Naive thymus-derived CD8-positive, alpha-beta T cell (primary cell): ENCODE measurements around the gene PALB2. TPM values are rescaled to one million over a fixed set of nuclear protein-coding genes. Genes with fewer than 3 reads are reported as not detected.

Experiments
- ATAC-seq, 2 donors: fragments of 150-1000 bp; cut with Tn5 transposase in 1 of 2; sonication (Bioruptor Pico), chemical (Tn5 transposase) in 1 of 2; 1 replicate in 1 of 2; 2 replicates in 1 of 2; pipeline ENCODE4 v1.10.0; 2021; ENCODE audit warnings: mild to moderate bottlenecking in 2 of 2, moderate library complexity in 2 of 2
- POLR2A ChIA-PET: fragments of 350-600 bp; sonication (Branson Sonifier 250); formaldehyde crosslinking; loops from one replicate; lab custom pipeline; 2021; ENCODE audit warnings: antibody characterized with exemption; lab: Charles Lee
- DNase-seq, 10 donors: peaks; one replicate each; pipeline versions ENCODE4 v3.0.0 to v3.0.0-alpha.2; 2020 to 2022
- H3K27ac Mint-ChIP-seq, 10 donors: one replicate each; pipeline ENCODE4 v1.8.0; 2020 to 2022; ENCODE audit warnings: mild to moderate bottlenecking in 10 of 10, mixed read lengths in 10 of 10, moderate library complexity in 4 of 10, inconsistent platforms in 1 of 10
- H3K27me3 Mint-ChIP-seq, 5 donors: one replicate each; pipeline ENCODE4 v1.8.0; 2021 to 2022; ENCODE audit warnings: mixed read lengths in 5 of 5
- H3K36me3 Mint-ChIP-seq, 3 donors: one replicate each; pipeline ENCODE4 v1.8.0; 2020 to 2022; ENCODE audit warnings: mixed read lengths in 3 of 3, mild to moderate bottlenecking in 2 of 3, inconsistent platforms in 1 of 3
- H3K4me1 Mint-ChIP-seq, 4 donors: one replicate each; pipeline ENCODE4 v1.8.0; 2021 to 2022; ENCODE audit warnings: mixed read lengths in 4 of 4
- H3K4me3 Mint-ChIP-seq, 10 donors: one replicate each; pipeline ENCODE4 v1.8.0; 2020 to 2022; ENCODE audit warnings: mild to moderate bottlenecking in 10 of 10, mixed read lengths in 10 of 10, moderate library complexity in 6 of 10, inconsistent platforms in 1 of 10
- H3K9me3 Mint-ChIP-seq, 9 donors: one replicate each; pipeline ENCODE4 v1.8.0; 2020 to 2022; ENCODE audit warnings: mixed read lengths in 9 of 9, mild to moderate bottlenecking in 3 of 9, inconsistent platforms in 1 of 9, moderate library complexity in 1 of 9
- polyA plus RNA-seq, 3 donors: library from polyadenylated mRNA; unstranded; fragments of 300-500 nt; fragmentation: Illumina TruSeq; gene quantifications; one replicate each; pipeline ENCODE4 v1.2.3, GENCODE V29; 2021
- total RNA-seq, 8 experiments: library from RNA in 2 of 8; stranded (reverse) in 2 of 8; gene quantifications; one replicate each; pipeline ENCODE4 v1.2.3 and lab custom pipeline; 2021 to 2026

Gene PALB2
- total and polyA plus RNA-seq, 5 experiments from 2014 or later: 3.4 to 19.0 (median 9.7) TPM

DNA sequence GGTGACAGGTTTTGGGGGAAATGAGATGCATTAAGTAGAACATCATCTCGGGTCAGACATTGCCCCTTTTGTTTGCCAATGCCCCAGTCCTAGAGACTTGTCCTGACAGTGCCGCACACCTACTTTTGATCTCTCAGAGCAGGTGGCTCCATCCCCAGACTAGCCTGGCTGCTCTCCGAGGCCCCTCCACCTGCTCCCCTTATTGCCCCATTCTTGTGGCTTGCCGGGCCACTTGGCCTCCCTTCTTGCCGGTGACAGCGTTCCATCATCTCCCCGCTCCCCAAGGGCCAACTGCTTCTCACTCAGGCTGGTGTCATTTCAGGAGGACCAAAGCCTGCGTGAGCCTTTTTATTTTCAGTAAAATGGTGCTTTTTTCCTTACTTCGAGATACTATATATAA is 68.7 kb downstream of the PALB2 start:
- Mint-ChIP-seq H3K4me3 (no peak overlapping the region), H3K36me3 (peaks cover 0 to 81% (median 13%) of the 10 kb centered on the region in 3 donors), H3K9me3 (no peaks in the 10 kb centered on the region), H3K4me1 (peaks cover 0 to 15% (median under 1%) of the 10 kb centered on the region in 4 donors), H3K27ac (peak overlapping the region in 1 of 10 donors; percentile 48), H3K27me3 (no peaks in the 10 kb centered on the region)
- no peak for ATAC-seq
- POLR2A ChIA-PET: no interaction called here
- DNase-seq: no peak

DNA sequence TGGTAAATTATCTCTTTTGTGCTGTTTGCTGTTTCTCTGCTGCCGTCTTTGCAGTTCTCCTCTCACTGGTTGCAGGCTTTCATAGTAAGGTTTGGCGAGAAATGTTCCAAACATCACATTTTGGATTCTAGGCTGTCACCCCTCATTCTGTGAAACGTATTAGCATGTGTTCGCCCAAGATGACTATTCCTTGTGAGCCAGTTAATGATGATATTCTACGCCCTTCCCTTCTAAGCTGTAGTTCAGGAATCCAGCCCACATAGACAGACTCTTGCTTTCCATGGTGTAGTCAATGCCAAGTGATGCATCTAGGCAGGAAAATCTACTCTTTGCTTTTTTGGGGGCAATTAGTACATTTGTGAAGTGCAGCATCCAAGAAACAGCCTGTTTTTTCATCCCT is 69.2 kb downstream of the PALB2 start:
- Mint-ChIP-seq H3K36me3 (peaks cover 0 to 86% (median 13%) of the 10 kb centered on the region in 3 donors), H3K27ac (peak overlapping the region in 3 of 10 donors; percentile 6 to 48 (median 15)), H3K4me1 (peaks cover 0 to 15% (median under 1%) of the 10 kb centered on the region in 4 donors), H3K9me3 (no peaks in the 10 kb centered on the region), H3K4me3 (no peak overlapping the region), H3K27me3 (no peaks in the 10 kb centered on the region)
- ATAC-seq: no peak
- POLR2A ChIA-PET: no interaction called here
- no peak for DNase-seq

DNA sequence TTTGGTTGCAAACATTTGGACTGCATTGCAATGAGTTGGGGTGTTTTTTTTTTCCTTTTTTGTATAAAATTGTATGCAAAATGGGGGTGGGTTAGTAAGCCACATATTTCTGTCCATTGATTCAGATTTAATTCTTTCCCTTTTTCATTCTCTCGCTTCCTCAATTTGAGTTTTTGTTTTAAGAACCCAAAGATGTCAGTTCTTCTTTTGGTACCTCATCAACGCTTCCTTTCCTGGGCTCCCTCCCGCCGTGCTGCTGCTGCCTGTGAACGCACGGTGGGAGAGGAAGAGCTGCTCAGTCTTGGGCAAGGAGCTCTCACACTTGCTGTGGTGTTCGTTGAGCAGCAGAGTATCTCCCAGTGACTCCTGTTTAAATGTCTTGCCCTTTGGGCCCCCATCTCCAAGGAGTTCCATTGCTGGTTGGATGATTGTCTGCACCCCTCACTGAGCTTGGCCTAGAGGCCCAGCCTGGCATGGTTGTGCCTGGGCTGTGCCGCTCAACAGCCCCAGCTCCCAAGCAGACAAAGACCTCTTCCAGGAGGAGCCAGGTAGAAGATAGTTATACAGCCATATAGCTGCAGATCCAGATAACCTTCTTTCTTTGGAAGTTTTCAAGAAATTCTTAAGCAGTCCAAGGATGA is 70.0 kb downstream of the PALB2 start:
- peak in 1 of 10 donors; percentile 6 for DNase-seq
- ATAC-seq: no peak
- no peaks in the 10 kb centered on the region for H3K9me3 Mint-ChIP-seq
- H3K27me3 Mint-ChIP-seq: no peaks in the 10 kb centered on the region
- H3K4me3 Mint-ChIP-seq: no peak overlapping the region
- peaks cover 0 to 92% (median 13%) of the 10 kb centered on the region in 3 donors for H3K36me3 Mint-ChIP-seq
- H3K27ac Mint-ChIP-seq: peak overlapping the region in 3 of 10 donors; percentile 11 to 59 (median 15)
- peaks cover 0 to 15% (median under 1%) of the 10 kb centered on the region in 4 donors for H3K4me1 Mint-ChIP-seq
- POLR2A ChIA-PET: no interaction called here

DNA sequence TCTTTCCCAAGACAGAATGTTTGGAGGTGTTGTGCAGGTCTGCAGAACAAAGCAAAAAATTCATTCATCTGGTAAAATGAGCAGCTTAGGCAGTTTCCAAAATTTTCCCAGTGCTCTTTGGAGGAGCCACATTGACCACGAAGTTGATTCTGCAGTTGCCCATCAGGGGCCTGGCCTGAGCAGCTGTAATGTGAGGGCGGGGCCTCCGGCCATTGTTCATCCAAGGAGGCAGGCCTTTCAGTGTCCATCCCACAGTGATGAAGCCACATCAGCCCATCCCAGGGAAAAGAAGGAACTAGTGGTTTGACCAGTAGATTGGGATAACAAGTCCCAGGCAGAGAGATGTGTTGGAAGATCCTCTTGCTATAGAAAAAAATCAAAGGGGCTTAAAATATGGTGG is 73.5 kb downstream of the PALB2 start:
- Mint-ChIP-seq H3K27me3 (no peaks in the 10 kb centered on the region), H3K36me3 (peaks cover 0 to 94% (median 27%) of the 10 kb centered on the region in 3 donors), H3K4me3 (no peak overlapping the region), H3K9me3 (no peaks in the 10 kb centered on the region), H3K27ac (peak overlapping the region in 1 of 10 donors; percentile 40), H3K4me1 (peaks cover 0 to 15% (median 4%) of the 10 kb centered on the region in 4 donors)
- DNase-seq: no peak
- ATAC-seq: no peak
- POLR2A ChIA-PET: interaction anchor here (1.0 kb wide), 1 partner anchor 29 kb away, joined by 3 read pairs; the partner anchor contains the start of gene NDUFAB1

DNA sequence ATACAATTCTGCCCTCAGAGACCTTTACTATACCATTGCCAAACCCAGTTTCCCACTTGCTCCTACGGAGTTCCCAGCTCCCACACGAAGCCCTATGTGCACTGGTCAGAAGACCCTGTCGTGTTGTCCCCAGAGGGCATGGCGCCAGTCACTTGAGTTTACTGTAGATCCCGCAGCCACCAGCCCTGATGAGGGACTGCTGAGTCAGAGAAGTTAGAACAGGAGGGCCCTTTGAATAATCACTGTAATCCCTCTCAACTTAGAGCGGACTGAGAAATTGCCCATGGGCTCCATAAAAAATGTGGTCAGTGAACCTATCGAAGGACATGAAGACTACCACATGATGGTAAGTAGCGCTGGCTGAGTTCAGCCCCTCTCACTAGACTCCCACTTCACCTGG is 74.4 kb downstream of the PALB2 start:
- H3K4me1 Mint-ChIP-seq: peaks cover 0 to 12% (median 4%) of the 10 kb centered on the region in 4 donors
- H3K4me3 Mint-ChIP-seq: no peak overlapping the region
- no peaks in the 10 kb centered on the region for H3K9me3 Mint-ChIP-seq
- no peak for ATAC-seq
- DNase-seq: no peak
- peaks cover 0 to 94% (median 29%) of the 10 kb centered on the region in 3 donors for H3K36me3 Mint-ChIP-seq
- H3K27ac Mint-ChIP-seq: peak overlapping the region in 2 of 10 donors; percentile 55 to 72
- no peaks in the 10 kb centered on the region for H3K27me3 Mint-ChIP-seq
- POLR2A ChIA-PET: interaction anchor here (1.0 kb wide), 1 partner anchor 30 kb away, joined by 3 read pairs; the partner anchor contains the start of gene NDUFAB1

DNA sequence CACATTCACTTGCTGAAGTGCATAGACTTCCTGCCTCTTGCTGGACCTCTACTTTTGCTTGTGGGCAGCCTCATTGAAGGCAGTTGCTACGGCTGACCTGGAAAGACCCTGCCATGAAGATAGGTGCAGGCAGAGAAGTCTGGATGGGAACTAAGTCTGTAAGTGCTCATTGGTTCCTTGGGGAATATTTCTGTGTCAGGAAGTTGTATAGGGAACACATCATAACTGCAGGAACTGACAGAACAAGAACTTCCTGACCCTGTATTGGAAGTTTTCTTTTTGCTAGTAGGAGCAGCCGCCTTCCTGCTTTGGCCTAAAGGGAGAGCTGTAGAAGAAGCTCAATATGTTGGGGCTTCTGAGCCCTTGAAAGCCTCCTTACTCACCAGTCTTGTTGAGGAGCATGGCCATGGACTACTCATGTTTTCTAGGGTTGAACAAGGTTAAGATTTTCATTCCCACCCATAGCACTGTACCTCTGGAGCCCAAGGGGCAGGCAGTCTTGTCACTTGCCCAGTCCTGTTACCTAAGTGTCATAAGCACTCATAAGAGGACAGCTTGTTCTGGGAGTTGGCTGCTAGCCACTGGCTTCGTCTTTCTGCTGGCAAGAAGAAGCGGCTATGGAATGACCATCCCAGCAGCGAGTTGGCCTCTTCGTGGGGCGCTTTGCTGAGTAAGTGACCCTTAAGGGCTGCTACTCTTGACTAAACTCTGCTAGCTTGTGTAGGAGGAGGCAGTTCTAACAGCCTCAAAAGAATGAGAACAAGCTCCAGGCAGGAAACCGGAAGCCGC is 76.3 kb downstream of the PALB2 start:
- ATAC-seq: no peak
- no peak overlapping the region for H3K27ac Mint-ChIP-seq
- peaks cover 6 to 13% (median 13%) of the 10 kb centered on the region in 4 donors for H3K4me1 Mint-ChIP-seq
- H3K27me3 Mint-ChIP-seq: no peaks in the 10 kb centered on the region
- H3K36me3 Mint-ChIP-seq: peaks cover 0 to 91% (median 20%) of the 10 kb centered on the region in 3 donors
- no peak overlapping the region for H3K4me3 Mint-ChIP-seq
- DNase-seq: no peak
- no peaks in the 10 kb centered on the region for H3K9me3 Mint-ChIP-seq
- POLR2A ChIA-PET: no interaction called here

DNA sequence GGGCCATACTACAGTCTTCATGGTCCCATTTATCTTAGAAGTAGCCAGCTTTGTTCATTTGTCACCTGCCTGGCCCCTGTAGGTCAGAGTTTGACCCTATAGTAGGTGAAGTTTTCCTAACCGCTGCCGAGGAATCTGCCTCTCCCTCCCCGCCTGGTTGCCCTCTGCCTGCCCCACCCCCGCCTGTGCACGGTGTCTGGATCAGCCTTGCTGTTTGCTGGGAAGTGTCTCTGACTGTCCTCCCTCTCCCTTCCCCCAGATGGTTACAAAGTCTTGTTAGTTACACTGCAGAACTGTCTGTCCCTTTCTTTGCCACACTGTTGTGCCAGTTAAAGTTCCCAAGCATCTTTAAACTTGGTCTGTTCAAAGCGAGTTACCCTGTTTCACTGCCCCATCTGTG is 77.9 kb downstream of the PALB2 start:
- Mint-ChIP-seq H3K4me1 (peaks cover 14 to 28% (median 24%) of the 10 kb centered on the region in 4 donors), H3K27ac (peak overlapping the region in 1 of 10 donors; percentile 84), H3K36me3 (peaks cover 0 to 85% (median 19%) of the 10 kb centered on the region in 3 donors), H3K4me3 (peak overlapping the region in 1 of 10 donors; percentile 10), H3K27me3 (no peaks in the 10 kb centered on the region), H3K9me3 (no peaks in the 10 kb centered on the region)
- POLR2A ChIA-PET: no interaction called here
- DNase-seq: no peak
- ATAC-seq: no peak

DNA sequence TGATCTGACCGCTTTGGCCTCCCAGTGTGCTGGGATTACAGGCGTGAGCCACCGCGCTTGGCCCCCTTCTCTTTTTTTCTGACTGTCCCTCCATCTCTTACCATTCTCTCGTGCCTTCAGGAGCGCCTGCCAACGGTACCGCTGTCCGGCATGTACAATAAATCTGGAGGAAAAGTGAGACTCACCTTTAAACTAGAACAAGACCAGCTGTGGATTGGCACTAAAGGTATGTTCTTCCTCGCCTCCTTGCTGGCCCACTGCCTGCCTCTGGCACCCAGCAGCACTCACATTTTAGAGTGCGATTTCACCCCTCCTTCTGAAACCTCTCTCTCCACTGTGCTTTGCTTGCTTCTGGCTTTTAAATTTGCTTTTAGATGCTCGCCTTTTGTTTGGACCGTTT is 78.6 kb downstream of the PALB2 start:
- Mint-ChIP-seq H3K9me3 (no peaks in the 10 kb centered on the region), H3K4me1 (peaks cover 14 to 30% (median 24%) of the 10 kb centered on the region in 4 donors), H3K27me3 (no peaks in the 10 kb centered on the region), H3K27ac (no peak overlapping the region), H3K4me3 (peak overlapping the region in 1 of 10 donors; percentile 14), H3K36me3 (peaks cover 0 to 78% (median 19%) of the 10 kb centered on the region in 3 donors)
- ATAC-seq: no peak
- DNase-seq: no peak
- POLR2A ChIA-PET: no interaction called here

DNA sequence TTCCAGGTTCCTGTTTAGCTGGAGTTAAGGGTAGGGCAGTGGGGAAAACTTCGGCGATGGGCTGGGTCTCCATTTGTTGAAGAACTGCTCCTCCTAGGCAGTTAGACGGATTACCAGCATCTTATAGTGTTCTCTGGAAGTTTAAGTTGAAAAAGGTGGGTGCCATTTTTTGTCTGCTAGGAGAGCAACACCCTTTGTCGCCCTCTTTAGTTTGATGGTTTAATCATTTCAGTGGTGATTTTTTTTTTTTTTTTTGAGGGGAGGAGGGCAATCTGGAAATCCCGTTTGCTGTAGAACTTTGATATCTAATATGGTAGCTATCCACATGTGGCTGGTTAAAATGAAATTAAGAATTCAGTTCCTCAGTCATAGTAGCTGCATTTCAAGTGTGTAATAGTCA is 79.5 kb downstream of the PALB2 start:
- DNase-seq: no peak
- POLR2A ChIA-PET: no interaction called here
- Mint-ChIP-seq H3K27ac (no peak overlapping the region), H3K36me3 (peaks cover 0 to 69% (median 19%) of the 10 kb centered on the region in 3 donors), H3K4me1 (peaks cover 18 to 37% (median 31%) of the 10 kb centered on the region in 4 donors), H3K27me3 (no peaks in the 10 kb centered on the region), H3K9me3 (no peaks in the 10 kb centered on the region), H3K4me3 (no peak overlapping the region)
- no peak for ATAC-seq

DNA sequence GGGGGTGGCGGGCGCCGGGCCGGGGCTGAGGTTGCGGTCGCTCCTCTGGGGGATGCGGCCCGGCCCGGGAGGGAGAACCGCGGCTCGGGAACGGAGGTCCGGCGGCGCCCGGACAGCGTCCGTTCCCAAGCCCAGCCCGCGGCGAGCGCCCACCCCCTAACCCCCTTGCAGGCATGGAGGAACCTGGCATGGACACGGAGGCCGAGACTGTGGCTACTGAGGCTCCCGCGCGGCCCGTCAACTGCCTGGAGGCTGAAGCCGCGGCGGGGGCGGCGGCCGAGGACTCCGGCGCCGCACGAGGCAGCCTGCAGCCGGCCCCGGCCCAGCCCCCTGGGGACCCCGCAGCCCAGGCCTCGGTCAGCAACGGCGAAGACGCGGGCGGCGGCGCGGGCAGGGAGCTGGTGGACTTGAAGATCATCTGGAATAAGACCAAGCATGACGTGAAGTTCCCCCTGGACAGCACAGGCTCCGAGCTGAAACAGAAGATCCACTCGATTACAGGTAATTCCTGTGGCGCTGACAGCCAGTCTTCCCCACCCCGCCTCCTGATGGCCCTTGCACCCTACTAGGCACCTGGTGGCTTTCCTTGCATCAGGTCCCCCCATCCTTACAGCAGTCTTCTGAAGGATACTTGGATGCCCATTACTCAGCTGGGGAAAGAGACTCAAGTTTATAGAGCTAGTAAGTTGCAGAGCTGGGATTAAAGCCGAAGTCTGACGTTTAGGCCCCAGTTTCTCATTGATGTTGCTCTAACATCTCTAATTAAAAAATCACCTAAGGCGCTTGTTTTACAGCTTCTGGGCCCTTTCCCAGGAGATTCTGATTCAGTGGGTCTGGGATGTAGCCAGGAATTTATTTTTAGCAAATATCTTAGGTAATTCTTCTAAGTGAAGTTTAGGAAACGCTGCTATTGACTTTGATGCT is 83.1 kb downstream of the PALB2 start:
- Mint-ChIP-seq H3K4me3 (peak overlapping the region; percentile 88 to 96 (median 93)), H3K36me3 (peaks cover 0 to 44% (median 5%) of the 10 kb centered on the region in 3 donors), H3K27me3 (no peaks in the 10 kb centered on the region), H3K9me3 (no peaks in the 10 kb centered on the region), H3K27ac (peak overlapping the region; percentile 37 to 97 (median 96)), H3K4me1 (peaks cover 14 to 48% (median 36%) of the 10 kb centered on the region in 4 donors)
- DNase-seq (peak in 2 of 10 donors; percentile 2 to 3), ATAC-seq (peak; percentile 15 to 23)
- POLR2A ChIA-PET: interaction anchor here (0.6 to 1.3 kb wide), 7 partner anchors 34 to 100 kb away, joined by 3 to 8 read pairs (median 3); partner anchors contain the start of gene GGA2

DNA sequence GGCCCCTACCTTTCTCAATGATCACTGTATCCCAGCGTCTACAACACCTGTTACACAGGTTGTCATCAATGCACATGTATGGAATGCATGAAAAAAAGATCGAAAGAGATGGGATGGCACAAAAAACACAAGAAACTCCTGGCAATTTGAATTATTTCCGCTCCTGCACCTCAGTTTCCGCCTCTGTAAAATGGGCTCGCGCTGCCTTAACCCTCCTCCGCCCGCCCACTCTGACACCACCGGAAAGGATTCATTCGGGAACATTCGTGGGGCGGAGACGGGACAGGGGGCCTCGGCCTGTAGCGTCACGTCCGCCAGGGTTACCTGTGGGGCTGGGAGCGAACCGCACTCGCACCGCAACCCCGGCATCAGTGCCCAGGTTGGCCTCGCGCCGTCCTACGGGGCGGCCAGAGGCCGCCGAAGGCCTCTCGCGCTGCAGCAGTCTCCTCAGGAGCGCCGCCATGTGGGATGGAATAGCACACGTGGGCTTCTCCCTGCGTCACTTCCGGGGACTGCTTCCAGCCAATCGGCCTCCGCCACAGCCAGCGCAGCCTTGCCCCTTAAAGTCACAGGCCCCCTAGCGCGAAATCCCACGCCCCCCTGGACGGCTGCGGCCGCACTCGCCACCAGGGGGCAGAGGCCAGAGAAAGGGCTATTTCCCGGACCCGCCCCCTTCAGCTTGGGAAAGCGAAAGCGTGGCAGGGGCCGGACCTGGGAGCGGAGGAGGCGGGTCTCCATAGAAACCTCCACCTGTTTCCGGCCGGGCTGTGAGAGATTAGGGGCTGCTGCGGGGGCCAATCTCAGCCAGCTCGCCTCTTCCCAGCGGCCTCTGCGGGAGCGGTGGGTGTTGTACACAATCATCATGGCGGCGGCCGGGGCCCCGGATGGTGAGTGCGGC is 84.0 kb downstream of the PALB2 start, which contains the start of the genes EARS2 and UBFD1:
Gene EARS2 (minus strand): TSS at position 470 of the 898 bp plus-strand sequence. CDS start 7 bp downstream, at position 463.
Gene UBFD1 (plus strand): TSS at position 847 of the 898 bp plus-strand sequence. CDS start 16 bp downstream, at position 863.
- POLR2A ChIA-PET: interaction anchor here (0.6 to 1.3 kb wide), 4 partner anchors 35 to 85 kb away, joined by 3 to 8 read pairs (median 4); partner anchors contain the start of gene GGA2
- Mint-ChIP-seq H3K9me3 (no peaks in the 10 kb centered on the region), H3K4me1 (peaks cover 14 to 48% (median 36%) of the 10 kb centered on the region in 4 donors), H3K4me3 (peak within 1 kb of the TSS; percentile 88 to 96 (median 93)), H3K27ac (peak within 1 kb of the TSS; percentile 78 to 97 (median 96)), H3K36me3 (peaks cover 0 to 39% (median under 1%) of the 10 kb centered on the region in 3 donors), H3K27me3 (no peaks in the 10 kb centered on the region)
- peak; percentile 86 to 99 (median 96) for DNase-seq
- peak; percentile 92 to 93 for ATAC-seq
